Tibial nerve (tissue), 3 donors: ENCODE measurements around the gene DPP4.

Experiments used
- CTCF ChIP-seq, 5 experiments: fragments of 200-600 bp in 3 of 5; fragments of 450-650 bp in 2 of 5; sonication (generic) in 3 of 5; IDR thresholded peaks; one replicate each; pipeline ENCODE4 v1.5.1; 2016 to 2019; ENCODE audit warnings: antibody characterized with exemption in 5 of 5, mild to moderate bottlenecking in 3 of 5, moderate library complexity in 2 of 5
- POLR2A ChIP-seq, 2 donors: fragments of 450-650 bp; IDR thresholded peaks; one replicate each; pipeline ENCODE4 v1.6.1; 2017; ENCODE audit warnings: antibody characterized with exemption in 2 of 2, mild to moderate bottlenecking in 2 of 2, moderate library complexity in 2 of 2

GRCh38 chr2:162118166-162119031, 44.4 kb upstream of the DPP4 start:
- no peak for TF ChIP-seq CTCF (IDR thresholded peaks at IDR 0.05)
- no peak for TF ChIP-seq POLR2A (IDR thresholded peaks at IDR 0.05)
